ENCODE data around the gene OMP.

- no peak for TF ChIP-seq POLR2A (IDR thresholded peaks at IDR 0.05; ENCODE audit: extremely low read depth, insufficient read length)
- TF ChIP-seq CTCF (IDR thresholded peaks at IDR 0.05; ENCODE audit: low read depth, low read length) = no peak
- TF ChIP-seq, protein P1, sequence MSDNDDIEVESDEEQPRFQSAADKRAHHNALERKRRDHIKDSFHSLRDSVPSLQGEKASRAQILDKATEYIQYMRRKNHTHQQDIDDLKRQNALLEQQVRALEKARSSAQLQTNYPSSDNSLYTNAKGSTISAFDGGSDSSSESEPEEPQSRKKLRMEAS (IDR thresholded peaks at IDR 0.05; ENCODE audit: low read depth, low read length) = no peak
Observed at GRCh38 chr11:77086521-77087472, 15.8 kb upstream of the OMP start.
